SU-DHL-6 (cell line): Measurements from ENCODE around the gene MCOLN2.

ENCODE experiments used
- H2AFZ ChIP-seq: fragments of 200-600 bp; sonication (generic); 2 replicates; pipeline ENCODE4 v1.6.1; 2014; ENCODE audit warnings: low read depth, mild to moderate bottlenecking, moderate library complexity, mixed read lengths, antibody characterized with exemption, low read length; ENCODE audit not compliant: severe bottlenecking
- H3F3A ChIP-seq: fragments of 200-600 bp; shearing (Covaris generic); 2 replicates; pipeline ENCODE4 v1.6.0; 2016; ENCODE audit warnings: antibody characterized with exemption, mild to moderate bottlenecking; ENCODE audit not compliant: insufficient read depth
- H3K27ac ChIP-seq: fragments of 200-600 bp; sonication (generic); 2 replicates; pipeline ENCODE4 v1.5.1; 2016; ENCODE audit warnings: low read depth, mild to moderate bottlenecking, low read length, moderate library complexity, mixed read lengths
- H3K27me3 ChIP-seq: fragments of 200-600 bp; sonication (generic), shearing (Covaris generic); 2 replicates; pipeline ENCODE4 v1.6.0; 2014; ENCODE audit warnings: mild to moderate bottlenecking, low read length
- H3K36me3 ChIP-seq: fragments of 200-600 bp; sonication (generic); 2 replicates; pipeline ENCODE4 v1.6.1; 2014; ENCODE audit warnings: mild to moderate bottlenecking, low read length, mixed read lengths
- H3K4me2 ChIP-seq: fragments of 300-600, 200-600 bp; shearing (Covaris generic), sonication (generic); 2 replicates; pipeline ENCODE4 v1.6.0; 2014; ENCODE audit warnings: low read length, low read depth, mild to moderate bottlenecking; ENCODE audit not compliant: poor library complexity, severe bottlenecking
- H3K4me3 ChIP-seq: fragments of 200-600 bp; sonication (generic); 2 replicates; pipeline ENCODE4 v1.5.1; 2014; ENCODE audit warnings: antibody characterized with exemption, low read length, mild to moderate bottlenecking, mixed read lengths; ENCODE audit not compliant: insufficient read depth, poor library complexity, severe bottlenecking
- H3K79me2 ChIP-seq: fragments of 200-600 bp; sonication (generic); 2 replicates; pipeline ENCODE4 v1.6.1; 2014; ENCODE audit warnings: mild to moderate bottlenecking, low read length, moderate library complexity; ENCODE audit not compliant: insufficient read depth
- H3K9ac ChIP-seq: fragments of 200-600 bp; sonication (generic); 2 replicates; pipeline ENCODE4 v1.7.0; 2014; ENCODE audit warnings: mild to moderate bottlenecking, low read length
- H3K9me2 ChIP-seq: fragments of 200-600 bp; sonication (generic); replicated peaks from 2 replicates; pipeline ENCODE4 v1.6.1; 2014; ENCODE audit warnings: low read length; ENCODE audit not compliant: insufficient read depth
- H3K9me3 ChIP-seq: fragments of 200-600 bp; sonication (generic); 2 replicates; pipeline ENCODE4 v1.6.1; 2014; ENCODE audit warnings: low read length, mixed read lengths; ENCODE audit not compliant: insufficient read depth
- H4K20me1 ChIP-seq: fragments of 200-600 bp; sonication (generic); 2 replicates; pipeline ENCODE4 v1.6.1; 2014; ENCODE audit warnings: low read depth, mild to moderate bottlenecking, antibody characterized with exemption, low read length, moderate library complexity, mixed read lengths
- EZH2phosphoT487 ChIP-seq: fragments of 200-600 bp; sonication (generic), shearing (Covaris generic); conservative IDR thresholded peaks from 2 replicates; pipeline ENCODE4 v1.6.1; 2018; ENCODE audit warnings: mild to moderate bottlenecking, antibody characterized with exemption, low read length, moderate library complexity, mixed read lengths
- TF ChIP-seq, protein P1 (sequence below): fragments of 200-600 bp; sonication (generic); IDR thresholded peaks from one replicate; pipeline ENCODE4 v1.5.1; 2017; ENCODE audit warnings: antibody characterized with exemption, mild to moderate bottlenecking, low read length, moderate library complexity; ENCODE audit not compliant: insufficient read depth, poor library complexity, severe bottlenecking

MCOLN2 gene

DNA sequence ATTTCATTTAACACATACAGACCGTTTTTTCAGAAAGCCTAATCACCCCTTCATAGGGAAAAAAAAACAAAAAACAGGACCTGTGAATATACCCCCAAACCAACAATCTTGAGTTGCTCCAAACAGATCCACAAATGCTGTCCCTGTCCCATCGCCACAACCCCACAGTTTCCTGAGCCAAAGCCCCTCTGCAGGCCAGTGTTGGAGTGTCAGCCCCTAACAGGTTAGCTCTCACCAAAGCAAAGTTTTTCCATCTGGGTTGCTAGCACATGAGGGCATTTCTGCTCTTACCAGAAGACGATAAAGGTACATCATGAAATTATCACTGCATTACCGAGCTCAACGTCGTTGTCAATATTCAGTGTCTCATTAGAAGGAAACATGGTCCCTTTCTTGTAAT lies 40.8 kb downstream of the MCOLN2 start:
- Histone ChIP-seq H3K4me2 (no peak overlapping the region), H3K4me3 (no peak overlapping the region), H3F3A (no peaks in the 10 kb centered on the region), H3K36me3 (peaks cover 13% of the 10 kb centered on the region; the same call in 1 of the 2 replicates), H3K9ac (no peak overlapping the region), H2AFZ (no peak overlapping the region), H3K9me2 (no peaks in the 10 kb centered on the region), H3K27me3 (no peaks in the 10 kb centered on the region), H3K9me3 (no peaks in the 10 kb centered on the region), H4K20me1 (no peaks in the 10 kb centered on the region), H3K79me2 (no peaks in the 10 kb centered on the region), H3K27ac (no peak overlapping the region)
- TF ChIP-seq, protein P1, sequence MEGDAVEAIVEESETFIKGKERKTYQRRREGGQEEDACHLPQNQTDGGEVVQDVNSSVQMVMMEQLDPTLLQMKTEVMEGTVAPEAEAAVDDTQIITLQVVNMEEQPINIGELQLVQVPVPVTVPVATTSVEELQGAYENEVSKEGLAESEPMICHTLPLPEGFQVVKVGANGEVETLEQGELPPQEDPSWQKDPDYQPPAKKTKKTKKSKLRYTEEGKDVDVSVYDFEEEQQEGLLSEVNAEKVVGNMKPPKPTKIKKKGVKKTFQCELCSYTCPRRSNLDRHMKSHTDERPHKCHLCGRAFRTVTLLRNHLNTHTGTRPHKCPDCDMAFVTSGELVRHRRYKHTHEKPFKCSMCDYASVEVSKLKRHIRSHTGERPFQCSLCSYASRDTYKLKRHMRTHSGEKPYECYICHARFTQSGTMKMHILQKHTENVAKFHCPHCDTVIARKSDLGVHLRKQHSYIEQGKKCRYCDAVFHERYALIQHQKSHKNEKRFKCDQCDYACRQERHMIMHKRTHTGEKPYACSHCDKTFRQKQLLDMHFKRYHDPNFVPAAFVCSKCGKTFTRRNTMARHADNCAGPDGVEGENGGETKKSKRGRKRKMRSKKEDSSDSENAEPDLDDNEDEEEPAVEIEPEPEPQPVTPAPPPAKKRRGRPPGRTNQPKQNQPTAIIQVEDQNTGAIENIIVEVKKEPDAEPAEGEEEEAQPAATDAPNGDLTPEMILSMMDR = no peak
- TF ChIP-seq EZH2phosphoT487 = no peak

DNA sequence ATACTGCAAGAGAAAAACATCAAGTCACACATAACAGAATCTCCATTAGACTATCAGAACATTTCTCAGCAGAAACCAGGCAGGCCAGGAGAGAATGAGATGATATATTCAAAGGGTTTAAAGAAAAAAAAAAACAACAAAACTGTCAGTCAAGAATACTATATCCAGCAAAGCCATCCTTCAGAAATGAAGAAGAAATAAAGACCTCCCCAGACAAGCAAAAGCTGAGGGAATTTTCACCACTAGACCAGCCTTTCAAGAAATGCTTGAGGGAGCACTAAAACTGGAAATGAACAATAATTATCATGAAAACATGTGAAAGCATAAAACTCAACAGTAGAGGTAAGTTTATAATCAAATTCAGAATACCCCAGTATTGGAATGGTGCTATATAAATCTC lies 47.2 kb downstream of the MCOLN2 start:
- Histone ChIP-seq H3K9ac (no peak overlapping the region), H3K9me3 (no peaks in the 10 kb centered on the region), H3K9me2 (no peaks in the 10 kb centered on the region), H3K4me3 (no peak overlapping the region), H2AFZ (no peak overlapping the region), H4K20me1 (no peaks in the 10 kb centered on the region), H3K27me3 (no peaks in the 10 kb centered on the region), H3F3A (no peaks in the 10 kb centered on the region), H3K27ac (no peak overlapping the region), H3K36me3 (peaks cover 13% of the 10 kb centered on the region; the same call in 1 of the 2 replicates), H3K79me2 (no peaks in the 10 kb centered on the region), H3K4me2 (no peak overlapping the region)
- TF ChIP-seq, protein P1 = no peak
- TF ChIP-seq EZH2phosphoT487 = no peak

DNA sequence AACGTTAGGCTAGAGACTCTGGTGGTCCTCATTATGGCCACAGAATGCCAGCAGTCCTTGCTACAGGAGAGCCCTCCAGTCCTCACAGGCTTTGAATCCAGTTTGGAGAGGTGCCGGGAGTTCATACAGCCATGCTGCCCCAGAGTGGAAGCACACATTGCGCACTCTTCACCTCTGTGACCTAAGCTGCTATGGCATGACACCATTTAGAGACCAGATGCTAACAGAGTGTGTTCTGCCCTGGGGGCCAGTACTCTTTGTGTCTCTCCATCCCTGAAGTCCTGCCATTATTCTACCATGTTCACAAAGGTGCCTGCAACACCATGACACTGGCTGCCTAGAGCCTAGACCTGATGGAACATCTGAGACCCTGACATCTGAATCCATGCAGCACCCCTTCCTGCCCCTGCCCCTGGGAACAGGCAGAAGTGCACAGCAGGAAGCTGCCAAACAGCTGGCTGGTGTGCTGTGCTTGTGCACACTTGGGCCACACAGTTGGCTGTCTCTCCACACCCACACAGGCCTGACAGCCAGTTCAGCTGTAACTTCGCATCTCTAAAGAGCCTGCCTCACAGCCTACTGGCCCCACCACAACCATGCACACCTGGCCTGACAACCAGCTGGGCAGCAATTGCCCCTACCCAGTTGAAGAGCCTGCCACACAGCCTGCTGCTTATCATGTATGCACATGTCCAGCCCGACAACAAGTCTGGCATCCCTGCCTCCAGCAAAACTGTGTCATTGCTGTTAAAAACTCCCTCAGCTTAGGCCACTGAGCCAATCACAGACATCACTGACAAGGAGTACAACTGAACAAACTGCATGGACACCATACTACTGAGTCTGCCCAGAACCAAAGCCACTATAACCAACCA lies 49.1 kb downstream of the MCOLN2 start:
- H3K36me3 ChIP-seq = peaks cover 13% of the 10 kb centered on the region; the same call in 1 of the 2 replicates

More for the DNA sequence above, 49.1 kb downstream of the MCOLN2 start:
- Histone ChIP-seq H3K9me2 (no peaks in the 10 kb centered on the region), H4K20me1 (no peaks in the 10 kb centered on the region), H3K27ac (no peak overlapping the region), H3K79me2 (no peaks in the 10 kb centered on the region), H3K27me3 (no peaks in the 10 kb centered on the region), H3K9me3 (no peaks in the 10 kb centered on the region), H3K4me3 (no peak overlapping the region), H3K4me2 (no peak overlapping the region), H3F3A (no peaks in the 10 kb centered on the region), H3K9ac (no peak overlapping the region), H2AFZ (no peak overlapping the region)
- TF ChIP-seq, protein P1 = no peak
- no peak for TF ChIP-seq EZH2phosphoT487
